GM12878 (cell line): ENCODE results near the gene STPG4. TPM values are rescaled to one million over a fixed set of nuclear protein-coding genes. Genes with fewer than 3 reads are reported as not detected.
"Not testable (repeated sequence)": the region's sequence is repeated elsewhere in the genome, so short reads cannot be mapped to it uniquely, and the experiment has no call there.

Experiments used
- ATAC-seq: fragments of 200-7000 bp; cut with Tn5 transposase; 3 replicates; pipeline ENCODE4 v1.9.1; 2020; ENCODE audit warnings: mild to moderate bottlenecking, moderate library complexity
- BruUV-seq: library from RNA; stranded (reverse); fragments of 400-500 nt; replicated peaks from 2 replicates; lab custom pipeline; 2021; lab: Mats Ljungman, UMichigan
- CTCF ChIA-PET: fragments of 300-600 bp; sonication (Branson Sonifier 250); formaldehyde crosslinking; extraction: SDS; loops from one replicate; lab custom pipeline; 2021; ENCODE audit warnings: inconsistent platforms; lab: Yijun Ruan, JAX
- POLR2A ChIA-PET: fragments of 350-600 bp; formaldehyde crosslinking; extraction: SDS; loops from one replicate; lab custom pipeline; 2021; ENCODE audit warnings: inconsistent platforms; lab: Charles Lee
- RAD21 ChIA-PET: fragments of 300-600 bp; sonication (Branson Sonifier 250); formaldehyde crosslinking; loops from one replicate; lab custom pipeline; 2023; ENCODE audit warnings: antibody characterized with exemption; ENCODE audit not compliant: unreplicated experiment; lab: Charles Lee
- SMC1A ChIA-PET: fragments of 300-600 bp; sonication (Branson Sonifier 250); formaldehyde crosslinking; loops from one replicate; lab custom pipeline; 2023; ENCODE audit not compliant: unreplicated experiment, uncharacterized antibody; lab: Charles Lee
- DNase-seq: peaks from one replicate; pipeline ENCODE4 v3.0.0-alpha.2; 2011; ENCODE audit warnings: low read depth, low spot score
- FAIRE-seq: peaks from 3 replicates; lab custom pipeline; 2011; peaks lifted over from hg19 to GRCh38; lab: Jason Lieb, UNC
- H2AFZ ChIP-seq: 2 replicates; pipeline ENCODE4 v1.6.0; 2011; ENCODE audit warnings: low read depth, low read length, control low read depth; ENCODE audit not compliant: control insufficient read depth
- H3K27ac ChIP-seq: 2 replicates; pipeline ENCODE4 v1.5.1; 2011; ENCODE audit warnings: control low read depth; ENCODE audit not compliant: control insufficient read depth, insufficient read depth
- H3K27me3 ChIP-seq, 2 experiments: replicated peaks in 1 of 2; 2 replicates each; pipeline versions ENCODE4 v1.6.0 to v1.6.1; 2011; ENCODE audit warnings: low read length in 1 of 2; ENCODE audit not compliant: control insufficient read depth in 2 of 2, insufficient read depth in 2 of 2
- H3K36me3 ChIP-seq, 2 experiments: 2 replicates each; pipeline ENCODE4 v1.5.1; 2011; ENCODE audit warnings: low read length in 1 of 2; ENCODE audit not compliant: control insufficient read depth in 2 of 2, insufficient read depth in 2 of 2
- H3K4me1 ChIP-seq: 2 replicates; pipeline ENCODE4 v1.6.1; 2011; ENCODE audit warnings: mild to moderate bottlenecking, low read length, moderate library complexity, mixed read lengths; ENCODE audit not compliant: control insufficient read depth, insufficient read depth
- H3K4me2 ChIP-seq: 2 replicates; pipeline ENCODE4 v1.6.0; 2011; ENCODE audit warnings: control low read depth; ENCODE audit not compliant: control insufficient read depth, insufficient read depth
- H3K4me3 ChIP-seq: fragments of 200-600 bp; sonication (generic); 2 replicates; pipeline ENCODE4 v1.5.1; 2016
- H3K79me2 ChIP-seq: 2 replicates; pipeline ENCODE4 v1.6.0; 2011; ENCODE audit warnings: low read length; ENCODE audit not compliant: control insufficient read depth, insufficient read depth
- H3K9ac ChIP-seq: 2 replicates; pipeline ENCODE4 v1.8.0; 2011; ENCODE audit warnings: low read length, control low read depth, mixed read lengths; ENCODE audit not compliant: control insufficient read depth, insufficient read depth
- H3K9me3 ChIP-seq: replicated peaks from 3 replicates; pipeline ENCODE4 v1.5.1; 2011; ENCODE audit warnings: mild to moderate bottlenecking, low read length; ENCODE audit not compliant: control insufficient read depth, insufficient read depth
- H4K20me1 ChIP-seq: 2 replicates; pipeline ENCODE4 v1.6.0; 2011; ENCODE audit not compliant: control insufficient read depth, insufficient read depth
- NFYB ChIP-seq: IDR thresholded peaks from 2 replicates; pipeline ENCODE4 v1.6.1; 2011; ENCODE audit warnings: low read depth, mild to moderate bottlenecking, low read length, improper control_type of control experiment, moderate library complexity; ENCODE audit not compliant: insufficient read depth
- WGBS: methylation state at CpG from one replicate; pipeline ENCODE4 v1.1.6; 2016; ENCODE audit warnings: low lambda C conversion rate; ENCODE audit not compliant: insufficient replicate concordance, insufficient coverage; ENCODE audit errors: missing lambda C conversion rate; 5-methylcytosine and 5-hydroxymethylcytosine counted together
- in situ Hi-C: fragments of 300-500 bp; cut with MboI; formaldehyde crosslinking; loops from 9 replicates; pipeline ENCODE4 v1.14.3; 2018; ENCODE audit warnings: mixed read lengths
- intact Hi-C: fragments of 100-400 bp; cut with micrococcal nuclease; formaldehyde crosslinking; loops from one replicate; pipeline ENCODE4 v1.14.2; 2022; ENCODE audit not compliant: unreplicated experiment
- polyA plus RNA-seq, 11 experiments: library from polyadenylated mRNA; depleted of rRNA in 4 of 11; unstranded in 6 of 11; stranded (reverse) in 5 of 11; fragments of >200 nt; fragmentation: Nextera tagmentation in 4 of 11; fragmentation: Illumina TruSeq in 1 of 11; extraction: Ambion mirVana in 4 of 11; extraction: Trizol in 1 of 11; gene quantifications; 1 replicate in 1 of 11; 2 replicates in 10 of 11; pipeline versions ENCODE4 v1.2.1 to v1.2.3, GENCODE V29; 2011 to 2016; ENCODE audit warnings: inconsistent platforms in 2 of 11, missing spikeins in 2 of 11, low read depth in 1 of 11
- total RNA-seq, 4 experiments: library from RNA; depleted of rRNA in 3 of 4; stranded (reverse); fragments of >200 nt in 3 of 4; fragmentation: Illumina TruSeq in 1 of 4; extraction: Trizol in 1 of 4; gene quantifications; 2 replicates each; pipeline versions ENCODE4 v1.2.1 to v1.2.3, GENCODE V29; 2013 to 2021

The STPG4 gene
- total and polyA plus RNA-seq, 10 of the 15 experiments (the other 5 are each of a cell fraction or from before 2014, with no cell fraction given), result 0.10 to 0.29 (median 0.19) TPM; not detected in 3

GRCh38 chr2:47108267-47109006 is 46.7 kb downstream of the STPG4 start:
- intact Hi-C loops, result not testable (repeated sequence)

GRCh38 chr2:47107201-47107600 is 47.9 kb downstream of the STPG4 start:
- H2AFZ ChIP-seq, DNase-seq, H3K27ac ChIP-seq, SMC1A ChIA-PET, H3K9me3 ChIP-seq, H3K36me3 ChIP-seq, H3K27me3 ChIP-seq, POLR2A ChIA-PET, BruUV-seq, ATAC-seq, intact Hi-C loops, H3K9ac ChIP-seq, H3K4me3 ChIP-seq, H3K4me1 ChIP-seq, H3K4me2 ChIP-seq, H4K20me1 ChIP-seq, RAD21 ChIA-PET, H3K79me2 ChIP-seq, in situ Hi-C loops, FAIRE-seq: not testable (repeated sequence)
- CTCF ChIA-PET, result interaction anchor here (1.1 kb wide), 1 partner anchor 216 kb away, joined by 3 read pairs; no protein-coding TSS in a partner anchor
- WGBS, result 63% methylated on average over 18 of the region's 21 CpGs

More at GRCh38 chr2:47108267-47109006, 46.7 kb downstream of the STPG4 start:
- H4K20me1 ChIP-seq, H3K79me2 ChIP-seq, H3K9ac ChIP-seq, POLR2A ChIA-PET, H3K27me3 ChIP-seq, H3K9me3 ChIP-seq, BruUV-seq, H3K4me2 ChIP-seq, ATAC-seq, in situ Hi-C loops, H3K4me1 ChIP-seq, H3K36me3 ChIP-seq, RAD21 ChIA-PET, H3K4me3 ChIP-seq, FAIRE-seq, H2AFZ ChIP-seq, H3K27ac ChIP-seq, DNase-seq: not testable (repeated sequence)
- ChIA-PET SMC1A (interaction anchor here (0.9 kb wide), 1 partner anchor 12 kb away, joined by 4 read pairs; no protein-coding TSS in a partner anchor), CTCF (interaction anchor here (0.7 to 1.1 kb wide), 2 partner anchors 11 to 215 kb away, joined by 3 read pairs; no protein-coding TSS in a partner anchor)
- peak; percentile 52; the same call in 1 of the 2 replicates for TF ChIP-seq NFYB
- 71% methylated on average over 17 of the region's 19 CpGs for WGBS

- H3K79me2 ChIP-seq, POLR2A ChIA-PET, H3K4me2 ChIP-seq, CTCF ChIA-PET, in situ Hi-C loops, H3K9ac ChIP-seq, DNase-seq, H3K36me3 ChIP-seq, H4K20me1 ChIP-seq, intact Hi-C loops, H3K4me3 ChIP-seq, H3K27ac ChIP-seq, SMC1A ChIA-PET, H2AFZ ChIP-seq, H3K4me1 ChIP-seq, FAIRE-seq, BruUV-seq, ATAC-seq, H3K9me3 ChIP-seq, RAD21 ChIA-PET, H3K27me3 ChIP-seq: not testable (repeated sequence)
- 46% methylated on average over 4 of the region's 4 CpGs for WGBS
Observed at GRCh38 chr2:47106231-47106630, 48.9 kb downstream of the STPG4 start.
